HepG2 (cell line): ENCODE results near the gene PLD3. TPM values are rescaled to one million over a fixed set of nuclear protein-coding genes. Genes with fewer than 3 reads are reported as not detected.
A peak's percentile ranks its signal among the peaks of the same experiment; 100 is the strongest.

ENCODE experiments used
- DNMT1 ChIP-seq: sonication (generic); formaldehyde crosslinking; IDR thresholded peaks from 2 replicates; pipeline ENCODE4 v1.5.1; 2020; ENCODE audit warnings: mild to moderate bottlenecking, missing genetic modification reagents
- HOXA7 ChIP-seq: sonication (generic); formaldehyde crosslinking; IDR thresholded peaks from 2 replicates; pipeline ENCODE4 v1.8.1; 2022; ENCODE audit warnings: mild to moderate bottlenecking, missing genetic modification reagents, moderate library complexity
- JARID2 ChIP-seq: sonication (generic); formaldehyde crosslinking; IDR thresholded peaks from 2 replicates; pipeline ENCODE4 v1.8.1; 2023; ENCODE audit warnings: missing genetic modification reagents, inconsistent platforms; ENCODE audit not compliant: insufficient replicate concordance
- MLLT10 ChIP-seq: sonication (generic); formaldehyde crosslinking; IDR thresholded peaks from 2 replicates; pipeline ENCODE4 v1.4.0; 2020; ENCODE audit warnings: missing genetic modification reagents
- MXD4 ChIP-seq: IDR thresholded peaks from 2 replicates; pipeline ENCODE4 v1.6.1; 2016; ENCODE audit warnings: mild to moderate bottlenecking, missing biosample characterization, missing genetic modification reagents
- NFYB ChIP-seq: sonication (generic); formaldehyde crosslinking; IDR thresholded peaks from 2 replicates; pipeline ENCODE4 v1.4.0; 2020; ENCODE audit warnings: missing genetic modification reagents
- NR1H2 ChIP-seq: sonication (generic); formaldehyde crosslinking; IDR thresholded peaks from 2 replicates; pipeline ENCODE4 v1.8.1; 2022; ENCODE audit warnings: low read depth, missing genetic modification reagents, borderline replicate concordance
- PHF5A ChIP-seq: IDR thresholded peaks from one replicate; pipeline ENCODE4 v1.6.1; 2018; ENCODE audit warnings: low read depth, missing genetic modification reagents; ENCODE audit not compliant: unreplicated experiment
- POLR2A ChIP-seq, 2 experiments: IDR thresholded peaks; 2 replicates each; pipeline ENCODE4 v1.6.1; 2011; ENCODE audit warnings: low read depth in 2 of 2, low read length in 2 of 2, mild to moderate bottlenecking in 1 of 2, moderate library complexity in 1 of 2; ENCODE audit not compliant: insufficient read depth in 1 of 2
- RBAK ChIP-seq: sonication (generic); formaldehyde crosslinking; IDR thresholded peaks from 2 replicates; pipeline ENCODE4 v1.5.1; 2020; ENCODE audit warnings: mild to moderate bottlenecking, missing genetic modification reagents
- TCF7 ChIP-seq: sonication (generic); IDR thresholded peaks from 2 replicates; pipeline ENCODE4 v1.6.1; 2016; ENCODE audit warnings: antibody characterized with exemption, low read depth
- TEAD3 ChIP-seq: optimal IDR thresholded peaks from 2 replicates; pipeline ENCODE3; 2016; ENCODE audit warnings: borderline replicate concordance
- U2AF2 ChIP-seq: fragments of 200-400 bp; formaldehyde crosslinking; IDR thresholded peaks from 2 replicates; pipeline ENCODE4 v1.6.1; 2017; ENCODE audit warnings: low read depth, mild to moderate bottlenecking, low read length
- ZMAT3 ChIP-seq: sonication (generic); formaldehyde crosslinking; conservative IDR thresholded peaks from 2 replicates; pipeline ENCODE4 v1.7.0; 2021; ENCODE audit warnings: missing genetic modification reagents
- ZNF510 ChIP-seq: sonication (generic); formaldehyde crosslinking; IDR thresholded peaks from 2 replicates; pipeline ENCODE4 v1.4.0; 2020; ENCODE audit warnings: low read depth, mild to moderate bottlenecking, missing genetic modification reagents
- polyA plus RNA-seq, 8 experiments: library from polyadenylated mRNA; depleted of rRNA in 3 of 8; stranded (reverse) in 7 of 8; unstranded in 1 of 8; fragments of >200 nt; fragmentation: Illumina TruSeq in 4 of 8; extraction: Trizol in 4 of 8; gene quantifications; 2 replicates each; pipeline versions ENCODE4 v1.2.1 to v1.2.3, GENCODE V29; 2011 to 2016; ENCODE audit warnings: low read depth in 4 of 8, missing spikeins in 1 of 8, mixed read lengths in 1 of 8; ENCODE audit not compliant: insufficient read depth in 1 of 8
- total RNA-seq, 5 experiments: library from RNA; depleted of rRNA; stranded (reverse); fragments of >200 nt; fragmentation: Illumina TruSeq; extraction: Trizol; gene quantifications; 2 replicates each; pipeline ENCODE4 v1.2.3, GENCODE V29; 2016; ENCODE audit warnings: low read depth in 1 of 5
- TF ChIP-seq, protein P1 (sequence below): sonication (generic); formaldehyde crosslinking; conservative IDR thresholded peaks from 2 replicates; pipeline ENCODE4 v1.4.0; 2020; ENCODE audit warnings: mild to moderate bottlenecking, missing genetic modification reagents, moderate library complexity
- TF ChIP-seq, protein P2 (sequence below): sonication (generic); formaldehyde crosslinking; IDR thresholded peaks from 2 replicates; pipeline ENCODE4 v1.4.0; 2020; ENCODE audit warnings: missing genetic modification reagents
- TF ChIP-seq, protein P3 (sequence below): IDR thresholded peaks from 2 replicates; pipeline ENCODE4 v1.6.1; 2016; ENCODE audit warnings: mild to moderate bottlenecking, missing biosample characterization, missing genetic modification reagents
- TF ChIP-seq, protein P4 (sequence below): sonication (generic); formaldehyde crosslinking; IDR thresholded peaks from 2 replicates; pipeline ENCODE4 v1.4.0; 2020; ENCODE audit warnings: mild to moderate bottlenecking, missing genetic modification reagents
- TF ChIP-seq, protein P5 (sequence below): sonication (generic); formaldehyde crosslinking; IDR thresholded peaks from 2 replicates; pipeline ENCODE4 v1.5.1; 2020; ENCODE audit warnings: mild to moderate bottlenecking, moderate library complexity, missing genetic modification reagents

The PLD3 gene
- total and polyA plus RNA-seq, 2 of the 13 experiments (the other 11 are each of a cell fraction or from before 2014, with no cell fraction given) = 45.7 to 164 TPM

DNA sequence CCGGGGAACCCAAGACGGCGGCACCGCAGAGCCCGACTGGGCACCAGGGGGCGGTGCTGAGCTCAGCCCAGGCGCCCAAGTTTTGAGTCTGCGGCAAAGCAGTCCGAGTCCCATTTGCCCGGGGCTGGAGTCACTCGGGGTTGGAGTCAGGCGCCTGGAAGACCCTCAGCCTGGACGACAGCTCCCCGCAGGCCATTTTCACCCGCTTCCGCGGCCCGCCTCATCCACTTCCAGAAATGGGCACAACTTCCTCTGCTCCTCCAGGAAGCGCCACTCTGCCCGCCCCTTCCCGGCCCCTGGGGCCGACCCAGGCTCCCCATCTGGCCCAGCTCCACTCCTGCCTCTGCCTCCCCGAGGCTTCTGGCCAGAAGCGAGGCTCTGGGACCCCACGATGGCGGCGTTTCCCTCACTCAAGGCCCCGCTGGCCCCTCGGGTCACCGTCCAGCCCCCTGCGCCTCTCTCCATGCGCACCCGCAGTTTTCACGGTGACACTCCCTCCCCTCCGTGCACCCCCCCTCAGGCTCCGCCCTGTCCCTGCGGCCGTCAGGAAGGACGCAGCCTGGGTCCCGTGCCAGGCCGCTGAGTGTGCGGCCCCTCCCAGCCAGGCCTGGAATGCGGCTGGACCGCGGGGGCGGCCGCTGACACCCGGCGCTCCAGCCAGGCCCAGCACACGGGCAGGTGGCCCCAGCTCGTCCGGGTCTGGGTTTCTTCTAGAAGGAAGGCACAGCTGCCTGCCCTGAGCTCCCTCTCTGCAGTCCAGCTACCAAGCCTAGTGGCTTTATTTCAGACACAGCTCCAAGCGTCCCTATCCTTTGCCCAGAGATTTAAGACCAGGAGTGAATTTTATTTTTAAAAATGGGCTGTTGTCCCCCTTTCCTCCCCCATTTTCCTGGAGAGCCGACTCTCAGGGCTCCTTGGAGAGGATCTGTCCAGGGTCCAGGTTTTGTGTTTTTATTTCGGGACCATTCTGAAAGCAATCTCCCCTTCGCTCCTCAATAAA, 72.6 kb downstream of the PLD3 start (continued):
- peak; percentile 26 for TF ChIP-seq JARID2 (CRISPR knock-in tag)
- no peak for TF ChIP-seq RBAK (CRISPR knock-in tag)
- TF ChIP-seq, protein P1, sequence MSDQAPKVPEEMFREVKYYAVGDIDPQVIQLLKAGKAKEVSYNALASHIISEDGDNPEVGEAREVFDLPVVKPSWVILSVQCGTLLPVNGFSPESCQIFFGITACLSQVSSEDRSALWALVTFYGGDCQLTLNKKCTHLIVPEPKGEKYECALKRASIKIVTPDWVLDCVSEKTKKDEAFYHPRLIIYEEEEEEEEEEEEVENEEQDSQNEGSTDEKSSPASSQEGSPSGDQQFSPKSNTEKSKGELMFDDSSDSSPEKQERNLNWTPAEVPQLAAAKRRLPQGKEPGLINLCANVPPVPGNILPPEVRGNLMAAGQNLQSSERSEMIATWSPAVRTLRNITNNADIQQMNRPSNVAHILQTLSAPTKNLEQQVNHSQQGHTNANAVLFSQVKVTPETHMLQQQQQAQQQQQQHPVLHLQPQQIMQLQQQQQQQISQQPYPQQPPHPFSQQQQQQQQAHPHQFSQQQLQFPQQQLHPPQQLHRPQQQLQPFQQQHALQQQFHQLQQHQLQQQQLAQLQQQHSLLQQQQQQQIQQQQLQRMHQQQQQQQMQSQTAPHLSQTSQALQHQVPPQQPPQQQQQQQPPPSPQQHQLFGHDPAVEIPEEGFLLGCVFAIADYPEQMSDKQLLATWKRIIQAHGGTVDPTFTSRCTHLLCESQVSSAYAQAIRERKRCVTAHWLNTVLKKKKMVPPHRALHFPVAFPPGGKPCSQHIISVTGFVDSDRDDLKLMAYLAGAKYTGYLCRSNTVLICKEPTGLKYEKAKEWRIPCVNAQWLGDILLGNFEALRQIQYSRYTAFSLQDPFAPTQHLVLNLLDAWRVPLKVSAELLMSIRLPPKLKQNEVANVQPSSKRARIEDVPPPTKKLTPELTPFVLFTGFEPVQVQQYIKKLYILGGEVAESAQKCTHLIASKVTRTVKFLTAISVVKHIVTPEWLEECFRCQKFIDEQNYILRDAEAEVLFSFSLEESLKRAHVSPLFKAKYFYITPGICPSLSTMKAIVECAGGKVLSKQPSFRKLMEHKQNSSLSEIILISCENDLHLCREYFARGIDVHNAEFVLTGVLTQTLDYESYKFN (CRISPR knock-in tag) = peak; percentile 69
- no peak for TF ChIP-seq MLLT10 (CRISPR knock-in tag)
- no peak for TF ChIP-seq NR1H2 (CRISPR knock-in tag)
- TF ChIP-seq U2AF2 = no peak
- TF ChIP-seq, protein P2, sequence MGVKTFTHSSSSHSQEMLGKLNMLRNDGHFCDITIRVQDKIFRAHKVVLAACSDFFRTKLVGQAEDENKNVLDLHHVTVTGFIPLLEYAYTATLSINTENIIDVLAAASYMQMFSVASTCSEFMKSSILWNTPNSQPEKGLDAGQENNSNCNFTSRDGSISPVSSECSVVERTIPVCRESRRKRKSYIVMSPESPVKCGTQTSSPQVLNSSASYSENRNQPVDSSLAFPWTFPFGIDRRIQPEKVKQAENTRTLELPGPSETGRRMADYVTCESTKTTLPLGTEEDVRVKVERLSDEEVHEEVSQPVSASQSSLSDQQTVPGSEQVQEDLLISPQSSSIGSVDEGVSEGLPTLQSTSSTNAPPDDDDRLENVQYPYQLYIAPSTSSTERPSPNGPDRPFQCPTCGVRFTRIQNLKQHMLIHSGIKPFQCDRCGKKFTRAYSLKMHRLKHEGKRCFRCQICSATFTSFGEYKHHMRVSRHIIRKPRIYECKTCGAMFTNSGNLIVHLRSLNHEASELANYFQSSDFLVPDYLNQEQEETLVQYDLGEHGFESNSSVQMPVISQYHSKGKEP (CRISPR knock-in tag) = no peak; the same call in 1 of the 2 replicates
- peak; percentile 64 for TF ChIP-seq DNMT1
- TF ChIP-seq TCF7 = no peak
- TF ChIP-seq ZNF510 (CRISPR knock-in tag) = no peak
- TF ChIP-seq, protein P3, sequence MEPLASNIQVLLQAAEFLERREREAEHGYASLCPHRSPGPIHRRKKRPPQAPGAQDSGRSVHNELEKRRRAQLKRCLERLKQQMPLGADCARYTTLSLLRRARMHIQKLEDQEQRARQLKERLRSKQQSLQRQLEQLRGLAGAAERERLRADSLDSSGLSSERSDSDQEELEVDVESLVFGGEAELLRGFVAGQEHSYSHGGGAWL (CRISPR knock-in tag) = peak; percentile 19; the same call in 1 of the 2 replicates
- TF ChIP-seq, protein P4, sequence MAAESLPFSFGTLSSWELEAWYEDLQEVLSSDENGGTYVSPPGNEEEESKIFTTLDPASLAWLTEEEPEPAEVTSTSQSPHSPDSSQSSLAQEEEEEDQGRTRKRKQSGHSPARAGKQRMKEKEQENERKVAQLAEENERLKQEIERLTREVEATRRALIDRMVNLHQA = no peak
- TF ChIP-seq PHF5A (CRISPR knock-in tag) = peak; percentile 3
- TF ChIP-seq MXD4 (CRISPR knock-in tag) = no peak
- peak; percentile 99 for TF ChIP-seq TEAD3 (CRISPR knock-in tag)
- TF ChIP-seq, protein P5, sequence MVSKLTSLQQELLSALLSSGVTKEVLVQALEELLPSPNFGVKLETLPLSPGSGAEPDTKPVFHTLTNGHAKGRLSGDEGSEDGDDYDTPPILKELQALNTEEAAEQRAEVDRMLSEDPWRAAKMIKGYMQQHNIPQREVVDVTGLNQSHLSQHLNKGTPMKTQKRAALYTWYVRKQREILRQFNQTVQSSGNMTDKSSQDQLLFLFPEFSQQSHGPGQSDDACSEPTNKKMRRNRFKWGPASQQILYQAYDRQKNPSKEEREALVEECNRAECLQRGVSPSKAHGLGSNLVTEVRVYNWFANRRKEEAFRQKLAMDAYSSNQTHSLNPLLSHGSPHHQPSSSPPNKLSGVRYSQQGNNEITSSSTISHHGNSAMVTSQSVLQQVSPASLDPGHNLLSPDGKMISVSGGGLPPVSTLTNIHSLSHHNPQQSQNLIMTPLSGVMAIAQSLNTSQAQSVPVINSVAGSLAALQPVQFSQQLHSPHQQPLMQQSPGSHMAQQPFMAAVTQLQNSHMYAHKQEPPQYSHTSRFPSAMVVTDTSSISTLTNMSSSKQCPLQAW (CRISPR knock-in tag) = peak; percentile 49; the same call in 1 of the 2 replicates
- peak; percentile 69 to 85 for TF ChIP-seq POLR2A (IDR thresholded peaks at IDR 0.05; ENCODE audit: insufficient read depth in 1 of 2, low read depth in 2 of 2, low read length in 2 of 2)
- TF ChIP-seq NFYB (CRISPR knock-in tag) = 0 out of 2 replicates have a peak, but pooled peaks have one; percentile 5
- no peak for TF ChIP-seq HOXA7 (CRISPR knock-in tag)
- 0 out of 2 replicates have a peak, but pooled peaks have one; percentile 18 for TF ChIP-seq ZMAT3 (CRISPR knock-in tag)
